ENCODE data around the gene MRPL14. TPM values are rescaled to one million over a fixed set of nuclear protein-coding genes. Genes with fewer than 3 reads are reported as not detected.

MRPL14 gene
- total and polyA plus RNA-seq, 2 of the 4 experiments (the other 2 are of a cell fraction) = 43.7 to 87.9 TPM

DNA sequence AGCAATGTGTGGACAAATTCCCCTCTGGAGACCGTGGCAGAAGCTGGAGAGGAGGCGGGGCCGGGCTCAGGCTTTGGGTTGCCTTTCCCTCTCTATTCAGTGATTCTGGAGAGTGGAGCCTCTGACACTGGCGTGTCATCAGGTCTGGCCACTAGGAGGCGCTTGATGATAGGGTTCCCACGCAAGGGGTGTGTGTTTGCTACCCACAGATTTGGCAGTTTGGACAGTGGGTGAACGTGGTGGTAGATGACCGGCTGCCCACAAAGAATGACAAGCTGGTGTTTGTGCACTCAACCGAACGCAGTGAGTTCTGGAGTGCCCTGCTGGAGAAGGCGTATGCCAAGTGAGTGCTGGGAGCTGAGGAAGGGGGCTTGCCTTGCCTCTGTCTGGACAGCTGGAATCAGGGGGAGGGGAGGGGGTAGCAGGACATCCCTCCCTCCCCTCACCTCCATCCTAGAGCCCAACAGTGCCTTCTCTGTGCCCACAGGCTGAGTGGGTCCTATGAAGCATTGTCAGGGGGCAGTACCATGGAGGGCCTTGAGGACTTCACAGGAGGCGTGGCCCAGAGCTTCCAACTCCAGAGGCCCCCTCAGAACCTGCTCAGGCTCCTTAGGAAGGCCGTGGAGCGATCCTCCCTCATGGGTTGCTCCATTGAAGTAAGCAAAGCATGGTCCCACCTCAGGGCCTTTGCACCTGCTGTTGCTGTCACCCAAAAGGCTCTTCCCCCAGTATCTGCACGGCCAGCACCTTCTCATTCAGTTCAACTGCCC is 45.7 kb upstream of the MRPL14 start:
- no peak overlapping the region for H2AK5ac ChIP-seq (ENCODE audit: low read depth, low read length)
- no peaks in the 10 kb centered on the region for H3K79me1 ChIP-seq (ENCODE audit: low read depth in 1 of 2, low read length in 2 of 2)
- no peak overlapping the region for H2BK5ac ChIP-seq (ENCODE audit: low read depth, low read length, poor library complexity, severe bottlenecking)
- H3K36me3 ChIP-seq (ENCODE audit: control insufficient read depth, insufficient read depth, low read length) = no peaks in the 10 kb centered on the region
- CTCF ChIA-PET = interaction anchor here (0.6 to 1.7 kb wide), 9 partner anchors 17 to 84 kb away, joined by 3 to 12 read pairs (median 6); no protein-coding TSS in a partner anchor
- dilution Hi-C loops (cut with HindIII; ENCODE audit: low sequenced_read_pairs, unreplicated experiment) (no loop called here), in situ Hi-C loops (cut with MboI; ENCODE audit: low sequenced_read_pairs) (loop anchor here (5.0 kb wide), 1 partner anchor 59 kb away; no protein-coding TSS in a partner anchor), intact Hi-C loops (cut with micrococcal nuclease) (loop anchor here (1.0 kb wide), 2 partner anchors 61 to 165 kb away; no protein-coding TSS in a partner anchor)
- H2BK20ac ChIP-seq (ENCODE audit: low read depth, low read length) = no peak overlapping the region
- no peak overlapping the region for H3K27ac ChIP-seq (ENCODE audit: insufficient read depth, low read length)
- no peak overlapping the region for H4K91ac ChIP-seq (ENCODE audit: insufficient read depth, low read depth, low read length)
- peaks cover 21% of the 10 kb centered on the region for H3K27me3 ChIP-seq (ENCODE audit: control insufficient read depth, insufficient read depth, low read length)
- TF ChIP-seq SMC3 (IDR thresholded peaks at IDR 0.05; ENCODE audit: low read depth, low read length) = peak; percentile 76
- TF ChIP-seq MAZ (IDR thresholded peaks at IDR 0.05; ENCODE audit: borderline replicate concordance, low read depth, low read length) = 0 out of 2 replicates have a peak, but pooled peaks have one; percentile 32
- peak; percentile 26; the same call in 1 of the 2 replicates for TF ChIP-seq MXI1 (IDR thresholded peaks at IDR 0.05; ENCODE audit: borderline replicate concordance, low read depth, low read length)
- TF ChIP-seq RAD21 (IDR thresholded peaks at IDR 0.05; ENCODE audit: low read length) = peak; percentile 89
- TF ChIP-seq, protein P1, sequence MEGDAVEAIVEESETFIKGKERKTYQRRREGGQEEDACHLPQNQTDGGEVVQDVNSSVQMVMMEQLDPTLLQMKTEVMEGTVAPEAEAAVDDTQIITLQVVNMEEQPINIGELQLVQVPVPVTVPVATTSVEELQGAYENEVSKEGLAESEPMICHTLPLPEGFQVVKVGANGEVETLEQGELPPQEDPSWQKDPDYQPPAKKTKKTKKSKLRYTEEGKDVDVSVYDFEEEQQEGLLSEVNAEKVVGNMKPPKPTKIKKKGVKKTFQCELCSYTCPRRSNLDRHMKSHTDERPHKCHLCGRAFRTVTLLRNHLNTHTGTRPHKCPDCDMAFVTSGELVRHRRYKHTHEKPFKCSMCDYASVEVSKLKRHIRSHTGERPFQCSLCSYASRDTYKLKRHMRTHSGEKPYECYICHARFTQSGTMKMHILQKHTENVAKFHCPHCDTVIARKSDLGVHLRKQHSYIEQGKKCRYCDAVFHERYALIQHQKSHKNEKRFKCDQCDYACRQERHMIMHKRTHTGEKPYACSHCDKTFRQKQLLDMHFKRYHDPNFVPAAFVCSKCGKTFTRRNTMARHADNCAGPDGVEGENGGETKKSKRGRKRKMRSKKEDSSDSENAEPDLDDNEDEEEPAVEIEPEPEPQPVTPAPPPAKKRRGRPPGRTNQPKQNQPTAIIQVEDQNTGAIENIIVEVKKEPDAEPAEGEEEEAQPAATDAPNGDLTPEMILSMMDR (conservative IDR thresholded peaks at IDR 0.05; ENCODE audit: low read depth, low read length) = peak; percentile 91
- no peak for TF ChIP-seq FOS (IDR thresholded peaks at IDR 0.05; ENCODE audit: low read depth, low read length)
- 21% methylated on average over 6 of the region's 15 CpGs; no CpG with 5 or more reads in 1 of the 2 experiments for WGBS, 2 experiments (ENCODE audit: extremely low coverage in 2 of 2, insufficient read length in 1 of 2)
- peak overlapping the region; percentile 84 for H2AFZ ChIP-seq (replicated peaks; ENCODE audit: low read length, poor library complexity)
- POLR2A ChIA-PET (ENCODE audit: unreplicated experiment) = interaction anchor here (0.7 to 0.9 kb wide), 2 partner anchors 8 to 75 kb away, joined by 3 to 6 read pairs; no protein-coding TSS in a partner anchor
- no peak overlapping the region for H4K5ac ChIP-seq (ENCODE audit: low read depth, low read length)
- H3K4ac ChIP-seq (ENCODE audit: low read depth, low read length) = no peak overlapping the region; the same call in 1 of the 2 replicates
- H3K4me1 ChIP-seq (ENCODE audit: control insufficient read depth, insufficient read depth, low read length) = 0 out of 2 replicates have a peak, but pooled peaks cover 2% of the 10 kb centered on the region
- no TSS peak for BruUV-seq (replicated peaks)
- H3K18ac ChIP-seq (ENCODE audit: low read depth, low read length) = no peak overlapping the region
- peak overlapping the region; percentile 44 for H2AK9ac ChIP-seq (replicated peaks; ENCODE audit: low read depth, low read length, poor library complexity)
- H3K9ac ChIP-seq (ENCODE audit: low read depth, low read length) = no peak overlapping the region
- no peak overlapping the region for H3K23ac ChIP-seq (ENCODE audit: low read depth, low read length)
- no peak overlapping the region for H3K14ac ChIP-seq (replicated peaks; ENCODE audit: low read depth, low read length)
- no peak overlapping the region for H2BK120ac ChIP-seq (ENCODE audit: low read depth, low read length)
- no peaks in the 10 kb centered on the region; the same call in 1 of the 2 replicates for H4K20me1 ChIP-seq (ENCODE audit: insufficient read depth, low read length)
- no peak overlapping the region for H3K56ac ChIP-seq (ENCODE audit: extremely low read depth, insufficient read depth, low read length)
- no peak overlapping the region for H4K8ac ChIP-seq (ENCODE audit: low read depth in 2 of 2, low read length in 2 of 2)
- peaks cover 6% of the 10 kb centered on the region; the same call in 1 of the 2 replicates for H3K9me1 ChIP-seq (ENCODE audit: insufficient read depth, low read length)
- H2BK15ac ChIP-seq (ENCODE audit: low read depth, low read length) = no peak overlapping the region
- ATAC-seq (ENCODE audit: low read depth) (peak; percentile 99), DNase-seq (peak; percentile 65)
- peaks cover 2% of the 10 kb centered on the region for H3K9me3 ChIP-seq (ENCODE audit: control insufficient read depth, insufficient read depth, low read length)
- H3K4me2 ChIP-seq (ENCODE audit: low read depth, low read length) = no peak overlapping the region
- H3K4me3 ChIP-seq (ENCODE audit: insufficient read depth, low read depth, low read length) = no peak overlapping the region

Measured in IMR-90 (cell line).